T-helper 1 cell (primary cell): ENCODE measurements around the gene HECW1.

Experiments used
- DNase-seq, 5 donors: peaks; one replicate each; pipeline ENCODE4 v3.0.0-alpha.2; 2012 to 2020

Gene HECW1

DNA sequence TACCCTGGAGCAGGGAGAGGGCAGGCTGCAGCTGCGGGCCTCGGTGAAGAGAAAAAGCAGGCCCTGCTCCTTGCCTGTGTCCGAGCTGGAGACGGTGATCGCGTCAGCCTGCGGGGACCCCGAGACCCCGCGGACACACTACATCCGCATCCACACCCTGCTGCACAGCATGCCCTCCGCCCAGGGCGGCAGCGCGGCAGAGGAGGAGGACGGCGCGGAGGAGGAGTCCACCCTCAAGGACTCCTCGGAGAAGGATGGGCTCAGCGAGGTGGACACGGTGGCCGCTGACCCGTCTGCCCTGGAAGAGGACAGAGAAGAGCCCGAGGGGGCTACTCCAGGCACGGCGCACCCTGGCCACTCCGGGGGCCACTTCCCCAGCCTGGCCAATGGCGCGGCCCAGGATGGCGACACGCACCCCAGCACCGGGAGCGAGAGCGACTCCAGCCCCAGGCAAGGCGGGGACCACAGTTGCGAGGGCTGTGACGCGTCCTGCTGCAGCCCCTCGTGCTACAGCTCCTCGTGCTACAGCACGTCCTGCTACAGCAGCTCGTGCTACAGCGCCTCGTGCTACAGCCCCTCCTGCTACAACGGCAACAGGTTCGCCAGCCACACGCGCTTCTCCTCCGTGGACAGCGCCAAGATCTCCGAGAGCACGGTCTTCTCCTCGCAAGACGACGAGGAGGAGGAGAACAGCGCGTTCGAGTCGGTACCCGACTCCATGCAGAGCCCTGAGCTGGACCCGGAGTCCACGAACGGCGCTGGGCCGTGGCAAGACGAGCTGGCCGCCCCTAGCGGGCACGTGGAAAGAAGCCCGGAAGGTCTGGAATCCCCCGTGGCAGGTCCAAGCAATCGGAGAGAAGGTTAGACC, 332.5 kb downstream of the HECW1 start:
- no peak for DNase-seq

DNA sequence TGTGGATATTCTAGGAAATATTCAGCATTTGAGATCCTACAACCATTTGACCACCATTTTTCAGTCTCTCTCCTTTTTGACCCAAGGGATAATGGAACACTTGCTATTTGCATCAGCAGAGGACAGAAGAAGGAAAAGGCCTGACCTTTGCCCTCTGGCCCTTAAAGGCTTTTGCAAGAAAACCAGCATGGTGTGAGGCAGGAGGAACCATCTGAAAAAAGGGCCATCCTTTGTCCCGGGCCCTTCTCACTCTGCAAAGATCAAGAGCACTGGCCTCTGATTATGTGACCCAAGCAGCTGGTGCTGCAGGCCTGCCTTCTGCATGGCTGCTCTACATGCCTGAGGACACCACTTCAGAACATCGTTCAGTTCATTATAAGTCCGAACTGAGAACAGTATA, 337.1 kb downstream of the HECW1 start:
- no peak for DNase-seq

DNA sequence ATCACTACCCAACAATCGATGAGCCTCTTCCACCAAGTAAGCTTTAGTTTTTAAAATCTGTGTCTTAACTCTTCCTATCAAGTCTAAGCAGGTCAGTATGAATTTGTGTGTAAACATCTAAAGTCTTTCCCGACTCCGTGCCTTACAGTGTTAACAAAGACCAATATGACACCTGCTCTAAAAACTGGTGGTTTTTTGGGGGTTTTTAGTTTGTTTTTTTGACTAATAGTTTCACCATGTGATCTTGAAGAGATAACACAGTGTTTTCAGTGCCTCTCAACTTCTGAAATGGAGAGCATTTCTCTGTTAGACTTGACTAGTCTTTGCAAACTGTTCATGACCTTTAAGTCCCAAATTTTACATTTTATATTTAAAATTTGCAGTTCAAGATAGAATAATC, 338.4 kb downstream of the HECW1 start:
- DNase-seq: no peak

DNA sequence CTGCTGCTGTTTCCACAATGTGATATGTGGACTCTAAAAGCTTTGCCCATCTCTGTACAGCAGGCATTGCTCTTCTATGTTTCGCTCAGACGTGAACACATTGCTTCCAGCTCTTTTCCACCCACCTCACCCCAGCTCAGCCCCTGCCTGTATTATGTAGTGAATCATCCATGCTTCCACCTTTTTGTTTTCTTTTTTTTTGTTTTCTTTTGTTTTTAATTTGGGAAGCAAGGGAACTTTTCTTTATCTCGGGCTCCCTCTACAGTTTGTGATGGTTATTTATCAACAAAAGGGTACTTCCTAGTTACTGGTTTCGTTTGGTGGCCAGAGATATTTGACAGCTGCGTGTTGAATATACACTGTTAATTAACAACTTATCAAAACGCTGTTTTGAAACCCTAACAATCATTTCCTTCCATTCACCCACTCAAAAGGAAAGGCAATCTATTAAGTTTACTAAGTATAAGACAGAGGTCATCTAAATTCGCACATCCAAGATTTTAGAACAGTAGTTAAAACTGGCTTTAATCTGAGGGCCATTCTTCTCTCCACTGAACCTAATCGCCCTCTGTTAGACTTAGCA, 342.6 kb downstream of the HECW1 start:
- peak in 1 of 5 donors; percentile 12 for DNase-seq

DNA sequence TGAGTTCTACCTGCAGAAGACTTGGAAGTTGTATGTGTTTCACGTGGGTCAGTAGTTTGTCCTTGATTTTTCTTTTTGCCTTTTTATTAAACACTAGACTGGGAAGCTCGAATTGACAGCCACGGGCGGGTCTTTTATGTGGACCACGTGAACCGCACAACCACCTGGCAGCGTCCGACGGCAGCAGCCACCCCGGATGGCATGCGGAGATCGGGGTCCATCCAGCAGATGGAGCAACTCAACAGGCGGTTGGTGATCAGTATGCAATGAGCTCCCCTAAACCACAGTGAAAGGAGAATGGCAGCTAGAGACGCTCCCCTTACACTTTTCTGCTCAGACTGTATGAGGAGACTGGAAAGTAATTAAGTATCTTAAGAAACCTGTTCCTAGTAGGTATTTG, 343.8 kb downstream of the HECW1 start:
- DNase-seq: no peak

DNA sequence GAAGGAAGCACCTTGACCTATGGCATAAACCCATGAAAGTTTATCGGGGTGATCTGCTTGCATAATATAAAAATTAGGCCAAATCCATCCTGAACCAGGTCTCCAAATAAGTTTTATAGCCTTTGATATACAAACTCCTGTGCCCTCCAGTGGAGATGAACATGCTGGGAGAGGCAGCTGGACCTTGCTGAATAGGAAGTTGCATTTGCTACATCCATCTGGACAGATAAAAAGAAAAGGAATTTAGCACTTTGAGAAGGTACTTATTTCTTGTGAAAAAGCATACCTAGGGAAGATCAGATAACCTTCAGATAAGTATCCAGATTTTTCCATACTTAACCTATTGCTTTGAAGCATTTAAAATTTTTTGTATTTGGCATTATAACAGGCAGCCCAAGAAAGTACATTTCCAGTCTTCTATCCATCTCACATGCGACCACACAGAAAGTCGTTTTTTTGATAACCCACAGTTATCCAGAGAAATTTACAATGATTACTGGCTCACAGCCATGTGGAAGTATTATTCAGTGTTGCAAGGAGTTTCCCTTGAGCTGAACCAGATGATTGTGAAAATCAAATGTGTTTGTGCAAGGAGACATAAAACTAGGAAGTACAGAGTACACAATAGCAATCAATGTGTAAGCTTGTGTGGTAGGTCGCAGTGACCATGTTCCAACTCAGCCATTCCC, 346.0 kb downstream of the HECW1 start:
- DNase-seq: no peak

DNA sequence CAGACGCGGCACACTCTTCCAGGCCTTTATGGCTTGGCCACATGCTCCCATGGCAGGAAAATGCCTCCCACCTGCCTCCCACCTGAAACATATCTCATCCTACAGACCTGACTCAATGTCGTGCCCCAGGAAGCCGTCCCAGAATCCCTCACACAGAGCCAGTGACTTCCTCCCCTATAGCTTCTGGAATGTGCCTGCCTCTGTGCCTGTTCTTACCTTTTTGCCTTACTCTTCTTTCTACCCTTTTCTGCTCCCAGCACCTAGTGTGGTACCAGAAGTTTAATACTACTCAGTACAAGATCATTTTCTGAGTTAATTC, 346.5 kb downstream of the HECW1 start:
- DNase-seq: no peak

DNA sequence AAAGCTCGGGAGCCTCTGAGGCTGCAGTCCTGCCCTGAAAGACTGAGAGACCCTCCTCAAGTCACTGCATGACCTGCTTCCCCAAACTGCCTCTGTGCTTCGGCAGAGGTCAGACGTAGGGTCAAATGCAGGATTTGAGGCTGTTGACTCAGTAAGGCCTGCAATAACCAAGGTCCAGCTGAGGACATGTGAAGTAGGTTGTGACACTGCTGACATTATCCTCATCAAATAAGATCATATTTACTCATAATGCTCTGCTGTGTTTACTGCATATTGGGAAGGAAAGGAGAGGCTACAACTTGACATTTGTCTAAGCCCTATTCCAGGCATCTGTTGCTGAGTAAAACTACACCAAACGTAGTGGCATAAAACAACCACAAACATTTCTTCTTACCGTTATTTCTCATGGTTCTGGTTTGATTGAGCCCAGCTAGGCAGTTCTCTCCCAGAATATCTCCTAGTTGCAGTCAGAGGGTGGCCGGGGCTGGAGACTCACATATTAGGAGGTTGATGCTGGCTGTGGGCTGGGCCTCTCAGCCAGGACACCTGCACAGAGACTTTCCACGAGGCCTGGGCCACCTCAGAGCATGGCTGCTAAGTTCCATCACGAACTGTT, 348.4 kb downstream of the HECW1 start:
- no peak for DNase-seq

DNA sequence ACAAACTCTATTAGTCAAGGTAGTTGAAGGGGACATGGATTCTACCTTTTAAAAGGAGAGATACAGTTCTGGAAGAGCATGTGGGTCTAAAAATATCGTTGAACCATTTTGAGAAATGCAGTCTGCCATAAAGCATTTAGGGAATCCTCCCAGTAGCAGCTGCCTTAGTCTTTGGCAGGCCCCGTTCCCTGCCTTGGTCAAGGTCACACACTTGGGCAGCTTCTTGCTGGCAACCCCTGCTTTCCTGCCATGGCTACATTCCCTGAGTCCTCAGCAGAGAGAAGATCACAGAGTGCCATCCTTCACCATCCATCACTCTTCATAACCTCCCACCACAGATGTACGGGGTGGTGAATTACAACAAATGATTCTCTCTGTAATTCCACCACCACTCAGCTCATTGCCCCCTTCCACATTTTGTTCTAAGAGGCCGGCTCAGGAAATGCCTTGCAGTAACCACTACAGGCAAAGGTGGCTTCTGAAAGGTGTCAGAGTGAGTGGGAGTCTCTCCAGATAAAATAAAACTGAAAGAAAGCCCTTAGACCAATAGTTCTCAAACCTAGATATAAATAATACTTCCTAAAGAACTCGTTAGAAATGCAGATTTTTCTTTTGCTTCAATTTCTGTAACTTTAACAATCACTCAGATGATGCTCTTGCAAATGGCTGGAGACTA, 349.0 kb downstream of the HECW1 start:
- no peak for DNase-seq

DNA sequence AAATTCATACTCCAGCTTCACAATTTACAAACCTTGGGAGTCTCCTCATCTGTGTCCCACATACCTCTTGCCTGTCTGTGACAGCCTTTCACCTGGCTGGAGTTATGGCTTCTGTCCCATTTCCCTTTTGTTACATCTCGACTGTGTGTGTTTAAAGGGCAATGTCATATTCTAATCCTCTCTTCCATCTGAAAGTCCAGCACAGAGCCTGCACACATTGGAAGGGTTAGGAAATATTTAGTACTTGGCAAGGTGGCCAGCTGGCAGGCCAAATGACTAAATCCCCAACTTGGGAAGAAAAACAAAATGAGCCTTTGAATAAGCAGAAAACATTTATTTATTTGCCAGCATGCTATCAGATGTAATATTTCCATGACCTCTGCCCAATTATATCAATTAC, 350.4 kb downstream of the HECW1 start:
- DNase-seq: no peak

DNA sequence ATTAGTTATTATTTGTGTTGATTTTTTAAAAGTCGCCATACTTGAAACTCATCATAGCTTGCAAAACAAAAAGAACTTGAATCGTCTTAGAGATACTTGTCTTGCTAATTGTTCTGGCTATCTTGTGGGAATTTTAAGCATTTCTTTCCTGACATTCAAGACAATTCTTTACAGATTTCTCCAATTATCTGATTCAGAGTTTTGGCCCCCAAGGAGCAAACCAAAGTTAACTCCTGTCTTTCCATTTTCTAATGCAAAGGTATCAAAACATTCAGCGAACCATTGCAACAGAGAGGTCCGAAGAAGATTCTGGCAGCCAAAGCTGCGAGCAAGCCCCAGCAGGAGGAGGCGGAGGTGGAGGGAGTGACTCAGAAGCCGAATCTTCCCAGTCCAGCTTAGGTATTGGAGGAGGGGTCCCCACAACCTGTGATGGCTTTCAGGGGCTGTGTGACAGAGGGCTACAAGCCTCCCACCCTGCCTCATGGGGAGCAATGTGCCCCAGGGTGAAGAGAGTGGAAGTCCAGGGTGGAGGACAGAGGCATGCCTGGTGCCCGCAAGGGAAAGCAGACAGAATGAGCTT, 351.0 kb downstream of the HECW1 start:
- no peak for DNase-seq

DNA sequence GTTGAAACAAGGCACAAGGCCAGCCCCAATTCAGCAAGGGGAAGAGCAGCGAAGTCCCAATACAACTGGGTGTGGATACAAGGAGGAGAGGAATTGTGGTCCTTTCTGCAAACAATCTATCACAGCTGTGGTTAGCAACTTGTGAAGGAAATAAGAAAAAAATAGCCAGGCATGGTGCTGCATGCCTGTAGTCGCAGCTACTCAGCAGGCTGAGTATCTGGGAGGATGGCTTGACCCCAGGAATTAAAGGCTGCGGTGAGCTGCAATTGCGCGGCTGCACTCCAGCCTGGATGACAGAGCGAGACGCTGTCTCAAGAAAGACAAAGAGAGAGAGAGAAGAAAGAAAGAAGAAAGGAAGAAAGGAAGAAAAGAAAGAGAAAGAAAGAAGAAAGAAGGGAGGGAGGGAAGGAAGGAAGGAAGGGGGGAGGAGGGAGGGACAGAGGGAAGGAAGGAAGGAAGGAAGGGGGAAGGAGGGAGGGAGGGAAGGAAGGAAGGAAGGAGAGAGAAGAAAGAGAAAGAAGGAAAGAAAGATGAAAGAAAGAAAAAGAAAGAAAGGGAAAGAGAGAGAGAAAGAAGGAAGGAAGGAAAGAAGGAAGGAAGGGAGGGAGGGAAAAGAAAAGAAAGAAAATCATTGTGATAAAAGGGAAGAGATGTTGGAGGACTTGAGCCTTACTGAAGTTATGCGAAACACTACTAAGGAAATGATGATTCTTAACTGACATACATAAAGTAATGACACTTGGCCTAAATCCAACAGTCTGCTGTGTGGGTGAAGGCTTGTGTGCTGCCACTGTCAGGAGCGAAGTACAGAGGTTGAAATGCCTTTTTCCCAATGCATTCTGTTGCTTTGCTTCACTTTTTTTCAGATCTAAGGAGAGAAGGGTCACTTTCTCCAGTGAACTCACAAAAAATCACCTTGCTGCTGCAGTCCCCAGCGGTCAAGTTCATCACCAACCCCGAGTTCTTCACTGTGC, 353.4 kb downstream of the HECW1 start:
- DNase-seq: no peak

DNA sequence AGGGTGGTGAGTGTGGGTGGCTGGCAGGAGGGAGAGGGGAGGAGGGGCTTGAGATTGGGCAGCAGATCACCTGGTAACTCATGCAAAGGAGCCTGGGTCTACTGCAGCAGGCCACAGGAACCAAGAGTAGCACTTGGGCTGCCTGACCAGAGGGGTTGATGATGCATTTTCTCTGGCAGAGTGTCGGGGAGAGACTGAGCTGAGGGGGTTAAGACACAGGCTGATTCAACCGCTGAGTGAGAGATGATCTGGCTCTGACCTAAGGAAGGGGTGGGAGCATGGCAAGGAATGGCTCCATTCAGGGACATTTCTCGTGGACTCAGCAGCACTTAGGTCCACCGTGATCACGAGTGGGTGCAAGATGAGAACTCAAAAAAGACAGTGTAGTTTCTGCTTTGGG, 355.0 kb downstream of the HECW1 start:
- DNase-seq: no peak

DNA sequence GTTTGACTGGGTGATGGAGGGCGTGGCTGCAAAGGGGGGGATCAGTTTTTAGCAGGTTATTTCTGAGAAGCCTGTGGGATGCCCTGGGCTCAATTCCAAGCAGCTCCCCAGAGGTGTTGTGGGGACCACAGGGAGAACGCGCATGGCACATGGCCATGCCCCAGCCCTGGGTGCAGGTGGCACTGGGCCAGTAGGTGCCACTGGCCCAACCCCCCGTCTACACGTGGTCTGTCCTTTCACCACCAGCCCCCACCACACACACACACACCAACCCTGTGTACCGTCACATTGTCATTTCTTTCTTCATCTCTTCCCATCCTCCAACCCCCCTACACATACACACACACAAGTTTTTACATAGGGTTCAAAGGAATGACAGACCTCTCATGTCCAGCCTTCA, 355.4 kb downstream of the HECW1 start:
- no peak for DNase-seq

DNA sequence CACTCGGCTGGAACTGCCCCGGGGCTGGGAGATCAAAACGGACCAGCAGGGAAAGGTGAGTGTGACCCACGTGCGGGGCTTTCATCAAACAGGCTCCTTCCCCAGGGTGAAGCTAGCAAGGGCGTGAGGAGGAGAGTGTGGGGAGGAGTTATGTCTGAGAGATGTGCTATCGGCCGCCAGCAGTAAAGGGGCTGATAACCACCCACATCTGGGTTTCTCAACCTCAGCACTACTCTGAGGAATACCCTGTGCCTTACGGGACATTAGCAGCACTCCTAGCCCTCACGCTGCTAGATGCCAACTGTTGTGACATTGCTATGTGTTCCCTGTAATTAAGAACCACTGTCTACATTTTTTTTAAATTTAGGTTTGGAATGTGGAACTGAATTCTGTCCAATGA, 356.6 kb downstream of the HECW1 start:
- no peak for DNase-seq

DNA sequence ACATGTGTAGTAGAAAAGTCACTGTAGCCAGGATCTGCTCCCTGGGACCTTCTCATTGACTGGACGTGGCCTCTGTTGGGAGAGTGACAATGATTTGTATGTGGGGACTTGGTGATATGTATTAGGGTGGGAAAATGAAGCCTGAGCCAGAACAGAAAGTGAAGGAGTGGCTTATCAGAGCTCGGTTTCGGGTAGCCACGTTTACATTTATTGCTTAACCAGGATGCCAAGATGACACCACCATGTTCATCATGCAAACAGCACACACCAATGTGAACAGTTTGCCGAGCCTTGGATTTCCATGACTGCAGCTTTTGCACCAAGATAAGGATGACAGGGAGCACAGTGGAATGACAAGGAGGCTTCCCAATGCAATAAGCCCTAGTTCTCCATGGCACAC, 357.7 kb downstream of the HECW1 start:
- no peak for DNase-seq

DNA sequence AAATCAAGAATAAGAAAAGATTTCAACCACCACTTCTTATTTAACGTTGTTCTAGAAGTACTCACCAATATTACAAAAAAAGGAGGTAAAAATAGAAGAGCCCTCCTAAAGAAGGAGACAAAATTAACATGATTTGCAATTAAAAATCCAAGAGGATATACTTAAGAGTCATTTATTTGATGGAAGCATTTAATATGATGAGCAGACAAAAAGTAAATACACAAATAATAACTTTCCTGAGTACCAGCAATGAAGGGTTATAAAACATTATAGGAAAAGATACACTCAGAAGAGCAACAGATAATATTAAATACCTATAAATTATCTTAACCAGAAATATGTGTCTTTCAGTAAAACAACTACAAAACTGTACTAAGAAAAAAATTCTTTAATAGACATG, 363.5 kb downstream of the HECW1 start:
- DNase-seq: no peak

DNA sequence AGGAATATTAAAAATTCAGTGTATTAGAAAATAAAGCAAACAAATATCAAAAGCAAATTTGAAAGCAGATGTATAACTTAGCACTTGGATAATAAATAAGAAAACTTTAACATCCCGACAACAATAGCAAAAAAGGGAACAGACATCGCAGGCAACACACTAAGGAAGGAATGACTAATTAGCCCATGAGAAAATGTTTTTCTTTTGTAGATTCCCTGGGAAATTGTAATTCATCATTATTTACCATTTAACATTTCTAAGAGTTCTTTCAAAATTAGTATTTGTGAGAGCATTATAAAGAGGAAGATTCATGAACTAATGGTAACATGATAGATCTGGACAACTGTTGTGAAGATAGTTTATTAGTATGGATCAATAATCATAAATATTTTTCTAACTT, 364.4 kb downstream of the HECW1 start:
- no peak for DNase-seq

DNA sequence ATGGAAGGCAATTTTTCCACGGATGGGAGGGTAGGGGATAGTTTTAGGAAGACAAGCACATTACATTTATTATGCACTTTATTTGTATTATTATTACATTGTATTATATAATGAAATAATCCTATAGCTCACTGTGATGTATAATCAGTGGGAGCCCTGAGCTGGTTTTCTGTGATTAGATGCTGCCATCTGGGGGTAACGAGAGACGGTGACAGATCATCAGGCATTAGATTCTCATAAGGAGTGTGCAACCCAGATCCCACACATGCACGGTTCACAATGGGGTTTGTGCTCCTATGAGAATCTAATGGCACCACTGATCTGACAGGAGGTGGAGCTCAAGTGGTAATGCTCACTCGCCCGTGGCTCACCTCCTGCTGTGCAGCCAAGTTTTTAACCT, 366.6 kb downstream of the HECW1 start:
- no peak for DNase-seq

DNA sequence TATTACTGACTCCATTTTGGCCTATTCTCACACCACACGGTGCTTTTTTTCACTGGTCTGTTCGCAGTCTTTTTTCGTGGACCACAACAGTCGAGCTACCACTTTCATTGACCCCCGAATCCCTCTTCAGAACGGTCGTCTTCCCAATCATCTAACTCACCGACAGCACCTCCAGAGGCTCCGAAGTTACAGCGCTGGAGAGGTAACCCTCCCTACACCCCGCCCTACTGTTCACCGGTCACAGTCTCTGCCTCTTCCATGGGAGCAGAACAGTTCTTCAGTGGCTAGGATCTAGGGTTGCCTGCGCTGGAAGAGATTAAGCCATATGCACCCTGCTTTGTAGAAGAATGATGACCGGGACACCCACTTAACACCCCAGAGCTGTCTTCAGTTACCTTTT, 367.1 kb downstream of the HECW1 start:
- DNase-seq: no peak

DNA sequence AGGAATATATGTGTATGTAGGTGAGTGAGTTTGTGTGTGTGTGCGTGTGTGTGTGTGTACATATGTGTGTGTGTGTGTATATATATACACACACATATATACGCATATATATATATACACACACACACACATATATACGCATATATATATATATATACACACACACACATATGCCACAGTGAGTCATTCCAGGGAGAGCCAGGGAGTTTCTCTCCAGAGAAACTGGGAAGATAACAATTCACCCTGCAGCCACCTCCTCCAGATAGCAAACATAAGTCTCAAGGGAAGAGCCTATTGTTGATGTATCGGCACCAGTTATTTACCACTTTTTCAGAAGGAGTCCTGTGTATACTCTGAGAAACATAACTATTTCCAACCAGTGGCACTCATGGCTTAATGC, 368.1 kb downstream of the HECW1 start:
- DNase-seq: no peak
